Stimulated activated CD4-positive, alpha-beta T cell treated with anti-CD3 and anti-CD28 coated beads, TNF-alpha, amount 100 ng/mL, for 1 hour (primary cell): ENCODE data around the gene TRANK1.
"Not testable (repeated sequence)": the region's sequence is repeated elsewhere in the genome, so short reads cannot be mapped to it uniquely, and the experiment has no call there.

Source experiments
- DNase-seq, 3 donors: peaks; one replicate each; pipeline ENCODE4 v3.0.0-alpha.2; 2020; ENCODE audit warnings: low read depth in 3 of 3, low spot score in 1 of 3

Gene TRANK1

DNA sequence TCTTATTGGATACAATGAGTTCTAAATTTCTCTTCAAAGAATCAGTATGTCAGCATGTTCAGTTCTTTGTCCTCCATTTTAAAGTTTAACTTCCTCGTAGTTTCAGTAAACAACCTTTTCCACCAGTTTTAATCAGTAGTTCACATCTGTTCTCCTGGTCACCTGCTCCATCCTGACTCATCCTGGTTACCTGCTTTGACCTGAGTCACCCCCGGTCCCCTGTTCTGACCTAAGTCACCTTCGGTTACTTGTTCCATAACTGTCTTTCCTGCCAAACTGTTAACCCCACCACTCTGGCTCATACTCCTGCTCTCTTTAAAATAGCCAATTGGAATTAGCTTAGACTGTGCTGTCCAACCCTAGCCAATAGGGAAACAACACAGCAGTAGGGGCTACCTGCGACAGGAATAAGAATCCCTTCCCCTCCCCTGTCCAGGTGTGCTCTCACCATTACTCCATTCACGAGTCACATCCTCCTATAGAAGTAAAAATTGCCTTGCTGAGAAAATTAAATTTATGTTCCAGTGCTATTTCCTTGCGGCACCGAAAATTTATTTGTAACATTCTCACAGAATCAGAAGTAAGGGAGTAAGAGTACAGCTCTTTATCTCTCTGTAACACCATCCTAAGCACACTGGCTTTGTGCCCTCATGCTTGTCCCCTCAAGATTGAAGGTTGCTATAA, 23.8 kb downstream of the TRANK1 start:
- no peak for DNase-seq

GRCh38 chr3:36919439-36920160, 25.3 kb downstream of the TRANK1 start:
- no peak for DNase-seq

DNA sequence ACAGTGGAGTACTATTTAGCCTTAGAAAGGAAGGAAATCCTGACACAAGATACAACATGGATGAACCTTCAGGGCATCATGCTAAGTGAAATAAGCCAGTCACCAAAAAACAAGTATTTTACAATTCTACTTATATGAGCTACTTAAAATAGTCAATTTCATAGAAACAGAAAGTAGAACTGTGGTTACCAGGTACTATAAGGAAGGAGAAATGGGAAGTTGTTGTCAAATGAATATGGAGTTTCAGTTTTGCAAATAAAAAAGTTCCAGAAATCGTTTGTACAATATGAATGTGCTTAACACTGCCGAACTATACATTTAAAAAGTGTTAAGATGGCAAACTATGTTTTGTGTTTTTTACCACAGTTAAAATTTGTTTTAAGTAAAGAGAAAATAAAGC, 26.8 kb downstream of the TRANK1 start:
- DNase-seq: no peak

GRCh38 chr3:36911990-36912804, 32.7 kb downstream of the TRANK1 start:
- no peak for DNase-seq

GRCh38 chr3:36909666-36910065, 35.2 kb downstream of the TRANK1 start:
- DNase-seq: no peak

GRCh38 chr3:36909181-36909580, 35.7 kb downstream of the TRANK1 start:
- no peak for DNase-seq

- no peak for DNase-seq
These were observed 36.1 kb downstream of the TRANK1 start for GRCh38 chr3:36908647-36909180.

DNA sequence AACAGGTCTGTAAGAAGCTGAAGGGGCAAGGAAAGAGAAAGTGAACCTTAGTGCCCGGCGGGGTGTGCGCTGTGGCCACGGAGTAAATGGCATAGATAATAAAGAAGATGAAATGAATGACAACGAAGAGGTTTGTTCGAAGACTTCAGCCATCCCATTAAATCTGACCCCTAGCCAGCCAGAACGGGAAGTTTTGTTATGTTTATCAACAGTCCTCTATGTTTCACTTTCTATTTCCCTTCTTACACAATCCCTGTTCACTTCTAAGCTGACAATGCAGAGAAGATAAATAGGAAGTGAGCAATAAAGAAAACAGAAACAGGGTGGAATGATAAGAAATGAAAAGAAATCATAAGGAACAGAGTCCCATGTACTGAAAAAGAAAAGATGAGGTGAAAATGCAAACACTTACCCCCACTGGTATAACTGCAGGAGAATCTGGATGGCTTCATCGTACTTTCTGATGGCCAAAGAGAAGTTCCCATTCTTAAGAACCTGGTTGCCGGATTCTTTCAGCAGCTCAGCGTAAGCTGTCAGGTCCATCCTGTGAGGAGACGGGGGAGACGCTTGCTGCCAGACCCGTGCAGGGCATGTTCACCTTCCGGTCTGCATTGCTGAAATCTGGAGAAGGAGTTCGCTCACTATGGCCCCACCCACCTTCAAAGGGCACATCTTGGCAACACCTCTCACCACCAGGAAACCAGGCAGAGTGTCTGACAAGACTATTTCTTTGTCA, 36.8 kb downstream of the TRANK1 start:
- peak; percentile 12 to 43 (median 39) for DNase-seq

DNA sequence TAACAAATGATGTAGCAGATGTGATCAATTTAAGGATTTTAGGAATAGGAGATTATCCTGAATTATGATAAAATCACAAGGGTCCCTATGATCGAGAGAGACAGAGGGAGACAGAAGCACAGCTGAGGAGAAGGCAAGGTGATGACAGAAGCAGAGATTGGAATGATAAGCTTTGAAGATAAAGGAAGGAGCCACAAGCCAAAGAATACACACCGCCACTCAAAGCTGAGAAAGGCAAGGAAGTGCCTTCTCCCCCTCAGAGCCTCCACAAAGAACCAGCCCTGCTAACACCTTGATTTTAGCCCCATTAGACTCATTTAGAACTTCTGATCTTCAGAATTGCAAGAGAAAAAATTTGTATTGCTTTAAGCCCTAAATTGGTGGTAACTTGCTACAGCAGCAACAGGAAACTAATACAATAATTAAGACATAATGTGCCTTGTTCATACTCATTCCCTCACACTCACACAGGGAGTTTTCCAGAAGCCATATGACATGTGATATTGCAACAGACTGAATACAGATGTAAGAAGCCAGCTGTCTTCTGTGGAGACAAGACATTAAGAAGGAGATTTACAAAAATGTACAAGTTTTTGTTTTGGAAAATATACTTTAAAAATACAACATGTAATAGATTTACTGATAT, 38.2 kb downstream of the TRANK1 start:
- no peak for DNase-seq

DNA sequence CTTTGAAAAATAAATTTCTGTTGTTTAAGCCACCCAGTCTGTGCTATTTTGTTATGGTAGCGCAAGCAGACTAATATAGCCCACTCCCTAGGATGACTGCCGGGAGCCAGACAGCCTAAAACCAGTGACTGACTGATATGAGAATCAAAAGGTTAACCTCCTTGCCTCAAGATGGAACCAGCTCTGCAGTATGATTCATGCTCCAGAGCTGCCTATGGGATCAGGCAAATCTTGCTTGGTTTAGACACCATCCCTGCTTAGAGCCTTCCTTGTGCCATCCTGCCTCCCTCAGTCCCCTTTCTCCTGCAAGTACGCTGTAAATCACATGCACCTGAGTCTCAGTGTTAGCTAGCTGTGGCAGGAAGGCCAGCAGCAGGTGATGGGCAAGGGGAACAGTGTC, 39.3 kb downstream of the TRANK1 start:
- DNase-seq: no peak

GRCh38 chr3:36904641-36905040, 40.2 kb downstream of the TRANK1 start:
- DNase-seq: no peak

DNA sequence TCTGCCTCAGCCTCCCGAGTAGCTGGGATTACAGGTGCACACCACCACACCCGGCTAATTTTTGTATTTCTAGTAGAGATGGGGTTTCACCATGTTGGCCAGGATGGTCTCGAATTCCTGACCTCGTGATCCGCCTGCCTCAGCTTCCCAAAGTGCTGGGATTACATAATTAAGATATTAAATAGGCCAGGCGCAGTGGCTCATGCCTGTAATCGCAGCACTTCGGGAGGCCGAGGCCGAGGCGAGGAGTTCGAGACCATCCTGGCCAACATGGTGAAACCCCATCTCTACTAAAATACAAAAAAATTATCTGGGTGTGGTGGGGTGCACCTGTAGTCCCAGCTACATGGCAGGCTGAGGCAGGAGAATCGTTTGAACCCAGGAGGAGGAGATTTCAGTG, 40.8 kb downstream of the TRANK1 start:
- not testable (repeated sequence) for DNase-seq

- no peak for DNase-seq
These were observed 41.6 kb downstream of the TRANK1 start for GRCh38 chr3:36903119-36903882.

DNA sequence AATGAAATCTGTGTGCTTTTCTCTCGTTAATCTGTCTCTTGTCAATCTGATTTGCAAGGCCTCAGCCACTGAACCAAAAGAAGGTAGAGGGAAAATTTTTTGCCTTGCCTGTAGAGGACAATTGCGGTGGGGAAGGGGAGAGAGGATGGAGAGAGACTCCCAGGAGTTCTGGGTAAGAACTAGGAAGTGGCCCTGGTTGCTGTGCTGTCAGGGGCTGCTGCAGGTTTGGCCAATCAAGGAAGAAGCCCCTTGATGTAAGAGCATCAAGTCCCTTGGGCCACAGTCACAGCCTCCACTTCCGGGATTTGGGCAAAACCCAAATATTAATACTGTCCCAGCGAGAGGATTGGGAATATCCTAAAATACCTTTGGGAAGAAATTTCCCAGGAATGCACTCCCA, 43.3 kb downstream of the TRANK1 start:
- DNase-seq: no peak

GRCh38 chr3:36900474-36901443, 44.1 kb downstream of the TRANK1 start:
- no peak for DNase-seq

DNA sequence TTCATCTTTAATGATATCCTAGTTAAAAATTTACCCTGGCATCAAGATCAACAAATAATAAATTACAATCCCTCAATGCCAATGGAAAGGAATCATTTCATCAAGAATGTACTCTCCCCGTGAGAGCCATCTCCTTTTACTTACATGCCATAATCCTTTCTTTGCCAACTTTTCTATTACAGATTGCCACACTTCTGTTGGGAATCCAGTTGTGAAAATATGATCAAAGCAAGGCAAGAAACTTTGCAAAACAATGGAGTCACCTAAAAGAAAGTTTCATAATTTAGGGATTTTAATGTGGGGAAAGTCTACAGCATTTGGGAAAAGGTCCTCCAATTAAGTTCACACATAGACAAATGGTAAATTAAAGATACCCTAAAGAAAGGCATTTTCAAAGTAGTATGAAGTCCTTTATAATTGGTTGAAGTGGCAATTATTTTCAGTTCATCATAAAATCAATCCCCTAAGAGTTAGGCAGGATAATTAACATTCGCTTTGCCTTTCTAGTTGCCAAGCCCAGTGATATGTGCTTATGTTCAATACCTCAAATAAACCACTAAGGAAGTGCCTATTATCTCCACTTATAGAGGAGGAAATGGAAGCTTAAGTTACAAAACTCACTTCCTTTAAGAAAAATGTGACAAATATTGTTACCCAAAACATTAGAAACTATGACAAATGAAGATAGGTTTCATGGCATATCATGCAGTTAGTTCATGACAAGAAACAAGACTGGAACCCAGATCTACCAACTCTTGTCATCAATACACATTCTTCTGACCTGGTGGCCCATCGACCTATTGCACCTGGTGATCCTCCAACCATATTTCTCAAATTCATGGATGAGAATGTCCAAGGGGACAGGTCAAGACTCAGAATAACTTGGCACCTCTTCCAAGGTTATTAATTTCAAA, 49.1 kb downstream of the TRANK1 start:
- DNase-seq: no peak

GRCh38 chr3:36894914-36895313, 49.9 kb downstream of the TRANK1 start:
- no peak for DNase-seq

DNA sequence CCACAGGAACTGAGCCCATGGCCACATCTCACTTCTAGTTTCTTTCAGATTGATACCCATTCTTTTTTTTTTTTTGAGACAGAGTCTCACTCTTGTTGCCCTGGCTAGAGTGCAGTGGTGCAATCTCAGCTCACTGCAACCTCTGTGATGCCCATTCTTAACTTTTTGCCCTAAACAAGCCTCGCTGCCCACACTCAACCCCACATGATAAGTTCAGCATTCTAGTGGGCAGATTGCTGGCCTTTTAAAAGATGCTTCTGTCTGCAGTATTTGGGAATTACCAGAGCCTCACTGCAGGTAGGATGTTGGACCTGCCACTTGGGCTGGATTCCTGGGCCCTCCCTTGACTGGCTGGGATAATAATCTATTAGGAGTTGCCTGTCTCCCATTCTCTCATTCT, 51.0 kb downstream of the TRANK1 start:
- DNase-seq: no peak
